GM21367 (cell line): ENCODE data around the gene TGM5.
A peak's percentile ranks its signal among the peaks of the same experiment; 100 is the strongest.
"Not testable (repeated sequence)": the region's sequence is repeated elsewhere in the genome, so short reads cannot be mapped to it uniquely, and the experiment has no call there.

Source experiments
- ATAC-seq: cut with Tn5 transposase; IDR thresholded peaks from one replicate; pipeline ENCODE4 v1.9.1; 2021; ENCODE audit not compliant: unreplicated experiment

TGM5 gene

DNA sequence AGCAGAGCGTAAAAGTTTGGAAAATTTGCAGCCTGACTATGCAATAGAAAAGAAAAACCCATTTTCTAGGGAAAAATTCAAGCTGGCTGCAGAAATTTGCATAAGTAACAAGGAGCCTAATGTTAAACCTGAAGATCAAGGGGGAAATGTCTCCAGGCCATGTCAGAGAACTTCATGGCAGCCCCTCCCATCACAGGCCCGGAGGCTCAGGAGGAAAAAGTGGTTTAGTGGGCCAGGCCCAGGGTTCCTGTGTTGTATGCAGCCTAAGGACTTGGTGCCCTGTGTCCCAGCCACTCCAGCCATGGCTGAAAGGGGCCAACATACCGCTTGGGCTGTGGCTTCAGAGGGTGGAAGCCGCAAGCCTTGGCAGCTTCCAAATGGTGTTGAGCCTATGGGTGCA is 68.2 kb downstream of the TGM5 start:
- not testable (repeated sequence) for ATAC-seq

DNA sequence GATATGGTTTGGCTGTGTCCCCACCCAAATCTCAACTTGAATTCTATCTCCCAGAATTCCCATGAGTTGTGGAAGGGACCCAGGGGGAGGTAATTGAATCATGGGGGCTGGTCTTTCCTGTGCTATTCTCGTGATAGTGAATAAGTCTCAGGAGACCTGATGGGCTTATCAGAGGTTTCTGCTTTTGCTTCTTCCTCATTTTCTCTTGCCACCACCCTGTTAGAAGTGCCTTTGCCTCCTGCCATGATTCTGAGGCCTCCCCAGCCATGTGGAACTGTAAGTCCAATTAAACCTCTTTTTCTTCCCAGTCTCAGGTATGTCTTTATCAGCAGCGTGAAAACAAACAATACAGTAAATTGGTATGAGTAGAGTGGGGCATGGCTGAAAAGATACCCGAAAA is 69.0 kb downstream of the TGM5 start:
- ATAC-seq = not testable (repeated sequence)

DNA sequence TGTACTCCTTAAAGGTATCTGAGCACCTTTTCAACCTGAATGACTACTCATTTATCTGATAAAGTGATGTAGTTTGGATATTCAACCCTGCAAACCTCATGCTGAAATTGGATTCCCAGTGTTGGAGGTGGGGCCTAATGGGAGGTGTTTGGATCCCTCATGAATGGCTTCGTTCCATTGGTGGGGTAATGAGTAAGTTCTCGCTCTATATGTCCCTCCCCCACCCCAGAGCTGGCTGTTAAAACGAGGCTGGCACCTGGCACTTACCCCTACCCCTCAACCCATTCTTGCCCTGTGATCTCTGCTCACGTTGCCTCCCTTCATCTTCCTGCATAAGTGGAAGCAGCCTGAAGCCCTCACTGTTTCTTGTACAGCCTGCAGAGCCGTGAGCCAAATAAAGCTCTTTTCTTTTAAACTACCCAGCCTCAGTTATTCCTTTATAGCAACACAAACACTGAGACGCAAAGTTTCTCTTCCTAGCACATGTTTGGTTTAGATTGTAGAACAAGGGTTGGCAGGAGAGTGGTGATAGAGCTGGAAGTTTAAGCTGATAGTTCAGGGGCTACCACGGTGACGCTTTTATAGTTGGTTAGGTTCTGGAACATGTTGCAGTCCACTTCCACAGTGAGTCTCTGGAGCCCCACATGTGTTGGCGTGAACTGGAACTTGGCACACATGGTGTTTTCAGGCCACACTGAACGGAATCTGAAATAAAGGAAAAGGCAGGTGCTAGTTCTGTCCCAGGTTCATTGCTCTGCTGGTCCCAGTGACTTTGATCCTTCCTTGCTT is 69.8 kb downstream of the TGM5 start:
- no peak for ATAC-seq

DNA sequence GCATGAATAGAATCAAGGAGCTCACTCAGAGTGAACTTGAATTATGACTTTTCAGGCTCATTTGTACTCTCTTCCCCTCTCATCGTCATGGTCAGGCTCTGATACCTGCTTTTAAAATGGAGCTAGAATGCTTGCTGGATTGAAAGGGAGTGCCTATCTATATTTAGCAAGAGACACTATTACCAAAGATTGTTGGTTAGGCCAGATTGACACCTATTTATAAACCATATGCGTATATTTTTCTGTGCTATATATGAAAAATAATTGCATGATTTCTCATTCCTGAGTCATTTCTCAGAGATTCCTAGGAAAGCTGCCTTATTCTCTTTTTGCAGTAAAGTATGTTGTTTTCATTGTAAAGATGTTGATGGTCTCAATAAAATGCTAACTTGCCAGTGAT is 71.9 kb downstream of the TGM5 start:
- ATAC-seq = no peak

DNA sequence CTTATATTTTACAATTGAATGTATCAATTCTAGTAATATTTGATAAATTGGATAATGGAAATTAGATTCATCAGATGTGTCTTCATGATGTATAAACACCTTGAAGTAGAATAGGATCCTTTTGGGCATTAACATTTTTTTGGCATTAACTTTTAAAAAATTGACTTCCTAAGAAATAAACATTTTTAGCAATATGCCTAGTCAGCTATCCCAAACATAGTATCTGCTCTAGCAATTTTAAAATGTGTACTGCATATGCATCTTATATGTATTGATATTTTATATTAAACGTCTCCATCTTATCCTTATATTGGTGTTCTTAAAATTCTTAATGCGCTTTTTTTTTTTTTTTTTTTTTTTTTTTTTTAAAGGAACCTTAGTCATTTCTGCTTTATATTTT is 73.0 kb downstream of the TGM5 start:
- ATAC-seq = no peak

DNA sequence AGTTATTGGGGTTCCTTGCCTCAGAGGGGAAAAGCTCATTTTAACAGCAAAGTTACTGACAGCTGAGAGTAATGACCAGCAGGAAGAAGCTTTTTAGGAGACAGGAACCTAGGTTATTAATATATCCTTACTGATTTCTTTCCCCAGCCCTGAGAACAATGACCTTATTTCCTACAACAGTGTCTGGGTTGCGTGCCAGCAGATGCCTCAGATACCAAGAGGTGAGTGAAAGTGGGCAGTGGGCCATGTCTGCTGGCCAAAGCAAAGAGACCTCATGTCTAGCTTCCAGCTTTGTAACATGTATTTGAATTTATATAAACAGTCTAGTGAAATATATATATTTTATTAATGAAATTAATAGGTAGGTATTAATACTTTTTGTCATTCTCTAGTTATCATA is 76.5 kb downstream of the TGM5 start:
- no peak for ATAC-seq

DNA sequence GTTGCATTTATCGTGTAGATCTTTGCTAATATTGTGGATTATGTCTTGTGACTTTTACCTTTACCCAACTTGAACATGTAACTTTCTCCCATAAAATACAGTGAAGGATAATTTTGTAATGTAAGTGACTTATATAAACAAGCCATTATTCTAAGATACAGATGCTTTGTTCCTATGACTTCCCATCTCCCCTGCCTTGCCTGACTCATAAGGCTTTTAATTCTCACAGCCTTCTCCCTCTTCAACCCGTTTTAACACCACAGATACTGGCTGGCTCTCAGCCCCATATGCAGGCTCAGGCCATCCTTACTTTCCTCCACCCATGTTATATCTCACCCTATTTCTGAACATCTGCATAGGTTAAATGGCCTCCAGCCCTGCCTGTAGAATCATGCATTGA is 77.4 kb downstream of the TGM5 start:
- no peak for ATAC-seq

DNA sequence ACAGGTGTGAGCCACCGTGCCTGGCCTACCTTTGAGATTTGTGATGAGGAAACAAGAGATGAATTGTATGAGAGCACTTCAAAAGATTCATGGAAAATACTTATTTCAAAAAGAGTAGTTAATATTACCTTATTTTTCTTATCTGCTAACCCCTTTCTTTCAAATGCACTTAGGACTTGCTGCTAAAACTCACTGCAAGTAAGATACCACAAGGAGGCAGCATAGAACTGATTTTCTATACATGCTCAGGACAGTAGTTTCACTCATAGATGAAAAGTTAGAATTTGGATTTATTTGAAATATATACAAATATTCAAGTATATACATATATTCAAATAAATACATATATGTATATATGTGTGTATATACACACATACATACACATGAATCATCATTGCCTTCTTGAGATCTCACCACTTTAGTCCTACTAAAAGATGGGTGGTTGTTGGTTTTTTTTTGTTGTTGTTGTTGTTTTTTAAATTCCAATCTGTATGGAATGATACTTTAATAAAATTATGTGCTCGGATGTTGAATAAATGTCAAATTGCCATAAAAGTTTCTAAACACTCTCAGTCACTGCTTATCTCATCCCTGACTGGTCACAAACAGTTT is 79.1 kb downstream of the TGM5 start:
- ATAC-seq = no peak

DNA sequence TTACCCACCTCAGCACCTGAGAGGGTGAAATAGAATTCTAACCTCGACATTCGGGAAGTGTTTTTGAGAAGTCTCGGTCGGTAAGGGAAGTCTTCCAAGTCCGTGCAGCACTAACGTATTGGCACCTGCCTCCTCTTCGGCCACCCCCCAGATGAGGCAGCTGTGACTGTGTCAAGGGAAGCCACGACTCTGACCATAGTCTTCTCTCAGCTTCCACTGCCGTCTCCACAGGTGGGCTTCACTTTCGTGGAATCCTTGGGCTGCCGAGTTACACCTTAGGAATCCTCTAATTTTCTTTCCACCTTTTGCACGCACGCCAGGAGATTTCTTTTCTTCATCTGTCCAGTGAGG is 80.8 kb downstream of the TGM5 start:
- ATAC-seq = no peak

DNA sequence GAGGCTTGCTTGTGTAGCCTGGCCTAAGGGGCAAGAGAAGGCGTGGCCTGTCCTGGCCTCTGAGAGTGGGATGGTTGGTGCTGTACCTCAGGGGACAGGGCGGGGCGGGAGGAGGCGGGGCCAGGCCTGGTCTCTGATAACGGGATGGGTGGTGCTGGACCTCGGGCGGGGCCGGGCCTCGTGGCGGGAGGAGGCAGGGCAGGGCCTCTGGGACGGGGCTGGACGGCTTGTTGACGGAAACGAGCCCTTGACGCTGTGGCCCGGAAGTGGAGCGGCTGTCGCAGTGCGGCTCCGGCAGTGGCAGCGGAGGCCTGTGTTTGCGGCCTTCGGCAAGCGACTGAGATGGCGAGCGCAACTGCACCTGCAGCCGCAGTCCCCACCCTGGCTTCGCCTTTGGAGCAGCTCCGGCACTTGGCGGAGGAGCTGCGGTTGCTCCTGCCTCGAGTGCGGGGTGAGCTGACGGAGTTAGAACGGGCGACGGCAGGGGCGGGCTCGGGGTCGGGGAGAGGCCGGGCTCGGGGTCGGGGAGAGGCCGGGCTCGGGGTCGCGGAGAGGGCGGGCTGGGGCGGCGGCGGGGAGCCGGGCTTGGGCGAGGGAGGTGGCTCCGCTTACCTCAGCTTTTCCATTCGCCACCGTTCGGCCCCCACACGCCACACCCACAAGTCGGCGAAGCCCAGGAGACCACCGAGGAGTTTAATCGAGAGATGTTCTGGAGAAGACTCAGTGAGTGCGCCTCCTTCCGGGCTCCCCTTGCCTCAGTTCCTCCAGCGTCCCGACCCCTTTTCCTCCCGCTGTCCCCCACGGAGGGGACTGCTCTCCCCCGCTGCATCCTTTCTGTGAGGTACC is 81.3 kb downstream of the TGM5 start, which contains the start of gene CCNDBP1:
Gene CCNDBP1 (plus strand): TSS at position 247 of the 846 bp plus-strand sequence. CDS start 96 bp downstream, at position 343.
- peak; percentile 79 for ATAC-seq

DNA sequence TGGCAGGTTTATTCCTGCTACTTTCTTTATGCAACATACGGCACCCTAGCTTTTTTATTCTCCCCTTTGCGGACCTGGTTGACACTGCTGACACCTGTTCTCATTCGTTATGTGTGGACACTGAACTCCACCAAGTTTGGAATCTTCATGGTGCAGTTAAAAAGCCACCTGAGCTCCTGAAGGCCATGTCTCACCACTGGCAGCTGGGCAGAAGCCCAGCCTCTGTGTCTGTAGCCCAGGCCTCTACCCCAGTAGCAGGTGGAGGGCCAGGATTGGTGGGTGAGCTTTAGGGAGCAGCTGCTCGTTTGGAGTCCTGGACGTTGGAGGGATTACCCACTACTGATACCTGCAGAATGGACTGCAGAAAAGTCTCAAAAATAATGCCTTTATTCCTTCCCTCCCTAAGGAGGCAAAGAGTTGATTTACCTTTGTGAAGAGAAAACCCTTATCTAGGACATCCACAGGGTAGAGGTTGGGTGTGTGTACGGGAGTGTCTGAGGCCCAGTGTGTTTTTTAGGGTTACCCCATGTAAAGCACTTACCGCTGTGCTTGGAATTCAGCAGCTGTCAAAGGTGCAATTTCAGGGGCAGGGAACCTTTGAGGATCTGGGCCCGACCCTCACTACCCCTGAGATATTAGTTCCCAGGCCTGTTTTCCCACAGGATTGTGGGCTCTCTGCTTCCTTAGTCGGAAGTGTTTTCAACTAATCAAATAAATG is 82.2 kb downstream of the TGM5 start:
- no peak for ATAC-seq

DNA sequence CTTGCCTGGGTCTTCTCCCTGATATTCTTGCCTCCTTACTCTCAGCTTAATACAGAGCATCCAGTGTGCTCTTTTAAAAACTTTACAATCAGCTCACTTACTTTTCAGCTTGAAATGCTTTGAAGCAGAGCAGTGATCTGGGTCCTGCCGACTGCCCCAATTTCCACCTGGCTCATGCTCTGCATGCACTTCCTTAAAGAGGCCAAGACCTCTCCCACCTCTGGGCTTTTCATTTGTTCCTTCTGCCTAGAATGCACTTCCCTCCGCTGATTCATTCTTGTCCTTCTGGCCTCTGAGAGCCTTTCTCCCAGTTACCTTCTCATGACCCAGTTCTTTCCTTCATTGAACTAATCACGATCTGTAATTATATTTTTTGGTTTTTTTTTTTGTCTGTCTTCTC is 83.5 kb downstream of the TGM5 start:
- ATAC-seq = no peak
